Measurements from ENCODE around the gene CENPO. TPM values are rescaled to one million over a fixed set of nuclear protein-coding genes. Genes with fewer than 3 reads are reported as not detected.

Gene CENPO
- total and polyA plus RNA-seq, 2 of the 4 experiments (the other 2 are of a cell fraction) = 20.1 to 27.2 TPM

DNA sequence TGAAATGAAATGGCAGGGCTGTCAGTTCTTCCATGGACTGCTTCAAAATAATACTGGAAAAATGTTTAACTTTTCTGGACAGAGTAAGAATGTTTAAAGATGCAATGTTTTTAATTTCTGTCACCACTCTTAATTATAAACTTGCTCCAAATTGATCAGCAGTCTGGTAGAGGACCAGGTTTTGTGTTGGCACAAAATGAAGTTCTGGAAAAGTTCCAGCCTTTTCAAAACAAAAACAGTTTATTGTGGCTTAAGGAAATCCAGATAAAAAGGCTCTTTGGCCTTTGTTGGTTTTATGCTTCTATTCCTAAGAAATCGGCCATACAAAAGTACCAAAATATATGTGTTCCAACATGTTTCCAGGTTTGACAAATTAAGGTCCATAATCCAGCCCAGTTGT lies 48.9 kb upstream of the CENPO start (continued):
- no peak for TF ChIP-seq ELK1 (IDR thresholded peaks at IDR 0.05; ENCODE audit: borderline replicate concordance, low read depth, low read length)

GRCh38 chr2:24745825-24746224 lies 47.4 kb upstream of the CENPO start:
- Histone ChIP-seq H3K79me1 (ENCODE audit: low read depth in 1 of 2, low read length in 2 of 2) (no peaks in the 10 kb centered on the region), H3K27me3 (ENCODE audit: control insufficient read depth, insufficient read depth, low read length) (no peaks in the 10 kb centered on the region), H3K4ac (ENCODE audit: low read depth, low read length) (no peak overlapping the region), H2AFZ (replicated peaks; ENCODE audit: low read length, poor library complexity) (no peak overlapping the region), H4K91ac (ENCODE audit: insufficient read depth, low read depth, low read length) (no peak overlapping the region), H3K4me2 (ENCODE audit: low read depth, low read length) (no peak overlapping the region), H3K36me3 (ENCODE audit: control insufficient read depth, insufficient read depth, low read length) (peaks cover 6% of the 10 kb centered on the region), H2BK5ac (ENCODE audit: low read depth, low read length, poor library complexity, severe bottlenecking) (no peak overlapping the region), H3K9me1 (ENCODE audit: insufficient read depth, low read length) (peaks cover 3% of the 10 kb centered on the region; the same call in 1 of the 2 replicates), H3K9me3 (ENCODE audit: control insufficient read depth, insufficient read depth, low read length) (no peaks in the 10 kb centered on the region), H3K4me3 (ENCODE audit: insufficient read depth, low read depth, low read length) (no peak overlapping the region), H2AK5ac (ENCODE audit: low read depth, low read length) (no peak overlapping the region), H4K8ac (ENCODE audit: low read depth in 2 of 2, low read length in 2 of 2) (no peak overlapping the region), H3K23ac (ENCODE audit: low read depth, low read length) (no peak overlapping the region), H2BK20ac (ENCODE audit: low read depth, low read length) (no peak overlapping the region), H4K5ac (ENCODE audit: low read depth, low read length) (no peak overlapping the region), H2BK120ac (ENCODE audit: low read depth, low read length) (no peak overlapping the region), H2AK9ac (replicated peaks; ENCODE audit: low read depth, low read length, poor library complexity) (no peak overlapping the region), H3K14ac (replicated peaks; ENCODE audit: low read depth, low read length) (no peak overlapping the region), H3K4me1 (ENCODE audit: control insufficient read depth, insufficient read depth, low read length) (no peaks in the 10 kb centered on the region), H3K9ac (ENCODE audit: low read depth, low read length) (no peak overlapping the region), H4K20me1 (ENCODE audit: insufficient read depth, low read length) (no peaks in the 10 kb centered on the region), H3K18ac (ENCODE audit: low read depth, low read length) (no peak overlapping the region), H2BK15ac (ENCODE audit: low read depth, low read length) (no peak overlapping the region), H3K56ac (ENCODE audit: extremely low read depth, insufficient read depth, low read length) (no peak overlapping the region), H3K27ac (ENCODE audit: insufficient read depth, low read length) (no peak overlapping the region)
- CTCF ChIA-PET = interaction anchor here (1.2 kb wide), 1 partner anchor 45 kb away, joined by 3 read pairs; no protein-coding TSS in a partner anchor
- TF ChIP-seq USF2 (IDR thresholded peaks at IDR 0.05; ENCODE audit: low read depth, low read length) (no peak), FOS (IDR thresholded peaks at IDR 0.05; ENCODE audit: low read depth, low read length) (no peak), RFX5 (IDR thresholded peaks at IDR 0.05; ENCODE audit: low read depth, low read length) (no peak), MAZ (IDR thresholded peaks at IDR 0.05; ENCODE audit: borderline replicate concordance, low read depth, low read length) (no peak), RAD21 (IDR thresholded peaks at IDR 0.05; ENCODE audit: low read length) (no peak), NFE2L2 (IDR thresholded peaks at IDR 0.05; ENCODE audit: low read depth, low read length) (no peak), CHD1 (IDR thresholded peaks at IDR 0.05; ENCODE audit: low read depth, low read length) (no peak), CEBPB (IDR thresholded peaks at IDR 0.05; ENCODE audit: low read depth, low read length) (no peak), POLR2A (IDR thresholded peaks at IDR 0.05; ENCODE audit: low read depth, low read length) (no peak), RCOR1 (IDR thresholded peaks at IDR 0.05; ENCODE audit: insufficient replicate concordance, low read length) (no peak), MXI1 (IDR thresholded peaks at IDR 0.05; ENCODE audit: borderline replicate concordance, low read depth, low read length) (no peak), BHLHE40 (IDR thresholded peaks at IDR 0.05; ENCODE audit: low read depth, low read length) (no peak)
- TF ChIP-seq, protein P1, sequence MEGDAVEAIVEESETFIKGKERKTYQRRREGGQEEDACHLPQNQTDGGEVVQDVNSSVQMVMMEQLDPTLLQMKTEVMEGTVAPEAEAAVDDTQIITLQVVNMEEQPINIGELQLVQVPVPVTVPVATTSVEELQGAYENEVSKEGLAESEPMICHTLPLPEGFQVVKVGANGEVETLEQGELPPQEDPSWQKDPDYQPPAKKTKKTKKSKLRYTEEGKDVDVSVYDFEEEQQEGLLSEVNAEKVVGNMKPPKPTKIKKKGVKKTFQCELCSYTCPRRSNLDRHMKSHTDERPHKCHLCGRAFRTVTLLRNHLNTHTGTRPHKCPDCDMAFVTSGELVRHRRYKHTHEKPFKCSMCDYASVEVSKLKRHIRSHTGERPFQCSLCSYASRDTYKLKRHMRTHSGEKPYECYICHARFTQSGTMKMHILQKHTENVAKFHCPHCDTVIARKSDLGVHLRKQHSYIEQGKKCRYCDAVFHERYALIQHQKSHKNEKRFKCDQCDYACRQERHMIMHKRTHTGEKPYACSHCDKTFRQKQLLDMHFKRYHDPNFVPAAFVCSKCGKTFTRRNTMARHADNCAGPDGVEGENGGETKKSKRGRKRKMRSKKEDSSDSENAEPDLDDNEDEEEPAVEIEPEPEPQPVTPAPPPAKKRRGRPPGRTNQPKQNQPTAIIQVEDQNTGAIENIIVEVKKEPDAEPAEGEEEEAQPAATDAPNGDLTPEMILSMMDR (conservative IDR thresholded peaks at IDR 0.05; ENCODE audit: low read depth, low read length) = no peak
- ATAC-seq (ENCODE audit: low read depth) = no peak
- dilution Hi-C loops (cut with HindIII; ENCODE audit: low sequenced_read_pairs, unreplicated experiment) (no loop called here), intact Hi-C loops (cut with micrococcal nuclease) (no loop called here), in situ Hi-C loops (cut with MboI; ENCODE audit: low sequenced_read_pairs) (no loop called here)
- no TSS peak for BruUV-seq (replicated peaks)
- 71% methylated on average over 1 of the region's 2 CpGs; no CpG with 5 or more reads in 1 of the 2 experiments for WGBS, 2 experiments (ENCODE audit: extremely low coverage in 2 of 2, insufficient read length in 1 of 2)
- DNase-seq = no peak
- POLR2A ChIA-PET (ENCODE audit: unreplicated experiment) = no interaction called here
